GM12878 (cell line): ENCODE measurements around the gene RPP30.

Experiments
- CREM ChIP-seq: IDR thresholded peaks from 2 replicates; pipeline ENCODE4 v1.6.1; 2014; ENCODE audit warnings: antibody characterized with exemption, low read depth
- CTCF ChIP-seq, 3 experiments: IDR thresholded peaks in 2 of 3; conservative IDR thresholded peaks in 1 of 3; 2 replicates each; pipeline ENCODE4 v1.5.1; 2011; ENCODE audit warnings: low read depth in 3 of 3, low read length in 3 of 3, mild to moderate bottlenecking in 3 of 3, control low read depth in 2 of 3, moderate library complexity in 2 of 3, inconsistent platforms in 1 of 3, mixed read lengths in 1 of 3; ENCODE audit not compliant: control insufficient read depth in 2 of 3, insufficient read depth in 1 of 3; ENCODE audit errors: extremely low read depth in 1 of 3

GRCh38 chr10:90885176-90885575 is 13.4 kb downstream of the RPP30 start:
- TF ChIP-seq CTCF (IDR thresholded peaks at IDR 0.05 in 2 of 3, conservative IDR thresholded peaks at IDR 0.05 in 1 of 3; ENCODE audit: control insufficient read depth in 2 of 3, extremely low read depth in 1 of 3, insufficient read depth in 1 of 3, low read depth in 3 of 3, low read length in 3 of 3) (no peak), CREM (no peak)
